ENCODE measurements around the gene KLHDC8A.
"Not testable (repeated sequence)": the region's sequence is repeated elsewhere in the genome, so short reads cannot be mapped to it uniquely, and the experiment has no call there.

The KLHDC8A gene

GRCh38 chr1:205356440-205357139 lies at the start of gene KLHDC8A:
TSS of gene KLHDC8A (minus strand) at chr1:205356922. CDS start at chr1:205343604, 13,318 bp downstream.
- no peak for DNase-seq

GRCh38 chr1:205406252-205406651 lies 49.5 kb upstream of the KLHDC8A start:
- DNase-seq = not testable (repeated sequence)

- DNase-seq = not testable (repeated sequence)
These were observed 47.8 kb upstream of the KLHDC8A start for GRCh38 chr1:205404484-205404883.

- no peak for DNase-seq
These were observed 41.9 kb upstream of the KLHDC8A start for GRCh38 chr1:205398586-205398985.

- DNase-seq = no peak
These were observed 40.4 kb upstream of the KLHDC8A start for GRCh38 chr1:205396967-205397616.

GRCh38 chr1:205395616-205396015 lies 38.9 kb upstream of the KLHDC8A start:
- DNase-seq = no peak

- no peak for DNase-seq
These were observed 35.9 kb upstream of the KLHDC8A start for GRCh38 chr1:205392650-205393049.

GRCh38 chr1:205391386-205391785 lies 34.7 kb upstream of the KLHDC8A start:
- DNase-seq = no peak

GRCh38 chr1:205387845-205388244 lies 31.1 kb upstream of the KLHDC8A start:
- DNase-seq = no peak

- not testable (repeated sequence) for DNase-seq
These were observed 26.3 kb upstream of the KLHDC8A start for GRCh38 chr1:205382990-205383389.

- DNase-seq = no peak
These were observed 25.8 kb upstream of the KLHDC8A start for GRCh38 chr1:205382561-205382960.

- DNase-seq = no peak
These were observed 24.6 kb upstream of the KLHDC8A start for GRCh38 chr1:205381305-205381704.

- DNase-seq = no peak
These were observed 24.2 kb upstream of the KLHDC8A start for GRCh38 chr1:205380882-205381281.

- DNase-seq = no peak
These were observed 22.3 kb upstream of the KLHDC8A start for GRCh38 chr1:205379056-205379455.

- no peak for DNase-seq
These were observed 20.6 kb upstream of the KLHDC8A start for GRCh38 chr1:205377355-205377754.

- DNase-seq = no peak
These were observed 20.0 kb upstream of the KLHDC8A start for GRCh38 chr1:205376739-205377138.

GRCh38 chr1:205375835-205376545 lies 19.3 kb upstream of the KLHDC8A start:
- peak; percentile 46 for DNase-seq

- peak; percentile 53 for DNase-seq
These were observed 17.7 kb upstream of the KLHDC8A start for GRCh38 chr1:205374210-205375078.

- DNase-seq = no peak
These were observed 17.1 kb upstream of the KLHDC8A start for GRCh38 chr1:205373798-205374175.

- no peak for DNase-seq
These were observed 16.5 kb upstream of the KLHDC8A start for GRCh38 chr1:205373022-205373797.

- peak; percentile 37 for DNase-seq
These were observed 15.3 kb upstream of the KLHDC8A start for GRCh38 chr1:205371871-205372660.
